Stomach (tissue), 4 donors: Measurements from ENCODE around the gene TRAF7.

Experiments used
- EP300 ChIP-seq: sonication (generic); formaldehyde crosslinking; IDR thresholded peaks from one replicate; pipeline ENCODE4 v1.6.1; 2017; ENCODE audit warnings: antibody characterized with exemption
- POLR2A ChIP-seq, 4 donors: fragments of 450-650 bp; IDR thresholded peaks; one replicate each; pipeline ENCODE4 v1.6.1; 2016; ENCODE audit warnings: antibody characterized with exemption in 4 of 4, control low read depth in 2 of 4, mild to moderate bottlenecking in 1 of 4, moderate library complexity in 1 of 4
- TF ChIP-seq, protein P1 (sequence below), 7 experiments: fragments of 450-650 bp in 4 of 7; fragments of 200-600 bp in 3 of 7; sonication (generic) in 3 of 7; IDR thresholded peaks; one replicate each; pipeline ENCODE4 v1.5.1; 2016 to 2019; ENCODE audit warnings: antibody characterized with exemption in 7 of 7, control low read depth in 2 of 7, mild to moderate bottlenecking in 1 of 7

DNA sequence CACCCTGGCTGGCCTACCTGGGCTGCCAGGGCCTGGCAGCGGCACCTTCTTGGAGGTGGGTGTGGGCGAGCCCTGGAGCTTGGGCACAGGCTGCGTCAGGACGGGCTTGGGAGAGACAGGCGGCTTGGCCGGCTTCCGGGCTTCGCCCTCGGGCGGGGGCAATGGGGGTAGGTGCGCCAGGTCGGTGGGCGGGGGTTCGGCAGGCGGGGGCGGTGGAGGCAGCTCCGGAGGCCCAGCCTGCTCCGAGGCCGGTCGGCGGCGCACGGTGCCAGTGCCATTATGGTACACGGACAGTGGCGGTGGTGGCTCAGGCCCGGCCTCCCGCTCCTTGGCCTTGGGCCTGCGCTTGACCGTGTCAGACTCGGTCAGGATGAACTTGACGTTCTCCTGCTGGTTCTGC lies 24.0 kb downstream of the TRAF7 start:
- TF ChIP-seq, protein P1, sequence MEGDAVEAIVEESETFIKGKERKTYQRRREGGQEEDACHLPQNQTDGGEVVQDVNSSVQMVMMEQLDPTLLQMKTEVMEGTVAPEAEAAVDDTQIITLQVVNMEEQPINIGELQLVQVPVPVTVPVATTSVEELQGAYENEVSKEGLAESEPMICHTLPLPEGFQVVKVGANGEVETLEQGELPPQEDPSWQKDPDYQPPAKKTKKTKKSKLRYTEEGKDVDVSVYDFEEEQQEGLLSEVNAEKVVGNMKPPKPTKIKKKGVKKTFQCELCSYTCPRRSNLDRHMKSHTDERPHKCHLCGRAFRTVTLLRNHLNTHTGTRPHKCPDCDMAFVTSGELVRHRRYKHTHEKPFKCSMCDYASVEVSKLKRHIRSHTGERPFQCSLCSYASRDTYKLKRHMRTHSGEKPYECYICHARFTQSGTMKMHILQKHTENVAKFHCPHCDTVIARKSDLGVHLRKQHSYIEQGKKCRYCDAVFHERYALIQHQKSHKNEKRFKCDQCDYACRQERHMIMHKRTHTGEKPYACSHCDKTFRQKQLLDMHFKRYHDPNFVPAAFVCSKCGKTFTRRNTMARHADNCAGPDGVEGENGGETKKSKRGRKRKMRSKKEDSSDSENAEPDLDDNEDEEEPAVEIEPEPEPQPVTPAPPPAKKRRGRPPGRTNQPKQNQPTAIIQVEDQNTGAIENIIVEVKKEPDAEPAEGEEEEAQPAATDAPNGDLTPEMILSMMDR (IDR thresholded peaks at IDR 0.05), result no peak
- no peak for TF ChIP-seq POLR2A (IDR thresholded peaks at IDR 0.05)
- TF ChIP-seq EP300, result no peak
